Measurements from ENCODE around the gene THAP4.

THAP4 gene

GRCh38 chr2:241547781-241548450 is 89.0 kb downstream of the THAP4 start:
- no peak for DNase-seq (ENCODE audit: low read depth, low spot score)

GRCh38 chr2:241546771-241547498 is 90.0 kb downstream of the THAP4 start:
- no peak for DNase-seq (ENCODE audit: low read depth, low spot score)

GRCh38 chr2:241545523-241546473 is 91.2 kb downstream of the THAP4 start:
- DNase-seq (ENCODE audit: low read depth, low spot score), result no peak

GRCh38 chr2:241545106-241545505 is 91.9 kb downstream of the THAP4 start:
- no peak for DNase-seq (ENCODE audit: low read depth, low spot score)

- no peak for DNase-seq (ENCODE audit: low read depth, low spot score)
These were observed 94.7 kb downstream of the THAP4 start for GRCh38 chr2:241542278-241542605.

GRCh38 chr2:241541564-241542277 is 95.2 kb downstream of the THAP4 start:
- DNase-seq (ENCODE audit: low read depth, low spot score), result no peak

- no peak for DNase-seq (ENCODE audit: low read depth, low spot score)
These were observed 96.0 kb downstream of the THAP4 start for GRCh38 chr2:241540771-241541561.

GRCh38 chr2:241540401-241540770 is 96.6 kb downstream of the THAP4 start:
- DNase-seq (ENCODE audit: low read depth, low spot score), result no peak

GRCh38 chr2:241539616-241540374 is 97.2 kb downstream of the THAP4 start:
- DNase-seq (ENCODE audit: low read depth, low spot score), result no peak

- no peak for DNase-seq (ENCODE audit: low read depth, low spot score)
These were observed 97.9 kb downstream of the THAP4 start for GRCh38 chr2:241538838-241539615.

- no peak for DNase-seq (ENCODE audit: low read depth, low spot score)
These were observed 100.9 kb downstream of the THAP4 start for GRCh38 chr2:241535871-241536655.

- no peak for DNase-seq (ENCODE audit: low read depth, low spot score)
These were observed 102.1 kb downstream of the THAP4 start for GRCh38 chr2:241534701-241535375.
